GM21576 (cell line): ENCODE measurements around the gene SUGT1.
"Not testable (repeated sequence)": the region's sequence is repeated elsewhere in the genome, so short reads cannot be mapped to it uniquely, and the experiment has no call there.

Source experiments
- ATAC-seq: cut with Tn5 transposase; IDR thresholded peaks from one replicate; pipeline ENCODE4 v1.9.1; 2021; ENCODE audit warnings: mild to moderate bottlenecking, moderate library complexity; ENCODE audit not compliant: unreplicated experiment

Gene SUGT1

DNA sequence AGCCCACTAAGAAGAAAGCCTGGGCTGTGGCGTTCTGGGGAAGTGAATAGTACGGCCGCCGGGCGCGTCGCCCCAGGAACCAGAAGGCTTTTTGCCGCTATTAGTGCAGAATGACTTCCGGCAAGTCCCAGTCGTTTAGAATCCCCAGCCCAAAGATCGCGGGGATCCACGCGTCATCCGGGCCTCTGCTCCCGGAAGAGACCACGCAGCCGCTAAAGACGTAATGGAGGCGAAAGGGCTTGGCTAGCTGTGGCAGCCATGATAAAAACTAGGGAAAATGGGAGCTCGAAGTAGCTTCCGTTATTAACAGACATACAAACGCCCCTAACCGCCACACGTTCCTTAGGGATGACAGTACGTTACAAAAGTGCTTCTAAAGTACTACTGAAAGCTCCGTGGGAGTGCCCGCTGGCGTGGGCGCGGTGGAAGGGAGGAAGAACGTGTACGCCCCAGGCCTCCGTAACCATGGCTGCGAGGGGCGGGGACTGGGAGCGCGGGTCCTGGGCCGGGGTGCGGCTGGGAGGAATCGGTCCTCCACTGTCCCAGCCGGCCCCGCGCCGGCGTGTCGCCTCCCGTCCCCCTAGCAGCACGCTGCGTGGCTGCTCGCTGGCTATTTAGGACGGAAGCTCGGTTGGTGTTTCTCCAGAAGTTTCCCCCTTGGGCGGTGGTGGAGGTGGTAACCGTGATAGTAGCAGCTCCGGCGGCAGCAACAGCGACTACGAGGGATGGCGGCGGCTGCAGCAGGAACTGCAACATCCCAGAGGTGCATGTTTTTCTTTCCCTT is at the start of gene SUGT1:
TSS of gene SUGT1 (plus strand) at position 641 of the 784 bp plus-strand sequence. CDS start at position 726, 85 bp downstream.
- peak; percentile 94 for ATAC-seq

DNA sequence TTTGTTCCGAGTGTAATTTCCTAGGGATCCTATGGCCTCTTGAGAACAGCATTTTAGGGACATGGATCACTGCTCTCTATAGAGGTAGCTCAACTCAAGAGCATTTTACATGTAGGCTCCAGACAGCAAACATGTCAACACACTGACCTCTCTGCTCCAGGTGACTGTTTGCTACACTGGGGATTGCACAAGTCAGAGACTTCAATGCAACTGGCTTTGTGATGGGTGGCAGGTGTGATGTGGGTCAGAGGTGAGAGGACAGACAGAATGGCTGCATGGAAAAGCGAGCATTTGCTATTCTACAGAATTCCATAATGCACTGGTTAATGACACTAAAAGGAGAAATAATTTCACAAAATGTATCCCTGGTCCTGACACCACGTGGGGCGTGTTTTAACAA is 49.3 kb upstream of the SUGT1 start:
- not testable (repeated sequence) for ATAC-seq

DNA sequence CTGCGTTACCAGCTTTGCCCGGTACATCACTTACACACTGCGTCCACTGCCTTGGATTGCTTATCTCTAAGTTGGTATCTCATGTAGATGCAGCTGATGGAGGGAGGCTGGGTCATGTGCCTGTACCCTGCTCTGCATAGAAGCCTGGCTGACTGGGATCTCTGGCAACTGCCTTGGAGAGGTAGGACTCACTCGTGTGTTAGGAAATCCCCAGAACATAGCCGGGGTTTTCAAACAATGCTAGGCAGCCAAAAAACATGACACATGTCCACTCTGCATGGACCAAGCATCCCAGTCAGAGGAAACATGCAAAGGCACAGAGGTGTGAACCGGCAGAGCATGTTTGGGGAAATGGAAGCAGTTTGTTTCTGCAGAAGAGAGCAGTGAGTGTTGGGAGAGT is 46.5 kb upstream of the SUGT1 start:
- ATAC-seq, result not testable (repeated sequence)

DNA sequence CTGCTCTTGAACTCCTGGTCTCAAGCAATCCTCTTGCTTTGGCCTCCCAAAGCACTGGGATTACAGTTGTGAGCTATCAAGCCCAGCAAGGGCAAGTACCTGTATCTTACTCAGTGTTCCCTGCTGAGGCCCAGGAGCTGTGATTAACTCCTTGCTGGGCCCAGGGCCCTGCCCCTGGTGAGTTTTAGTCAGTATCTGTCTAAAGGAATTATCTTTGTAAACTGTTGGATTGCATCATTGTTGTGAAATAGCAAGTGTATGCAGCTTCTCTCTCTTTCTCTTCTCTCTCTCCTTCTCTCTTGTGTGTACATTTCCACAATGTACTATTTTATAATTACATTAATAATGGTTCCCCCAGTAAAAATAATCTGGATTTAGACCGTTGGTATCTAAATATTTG is 45.8 kb upstream of the SUGT1 start:
- not testable (repeated sequence) for ATAC-seq

DNA sequence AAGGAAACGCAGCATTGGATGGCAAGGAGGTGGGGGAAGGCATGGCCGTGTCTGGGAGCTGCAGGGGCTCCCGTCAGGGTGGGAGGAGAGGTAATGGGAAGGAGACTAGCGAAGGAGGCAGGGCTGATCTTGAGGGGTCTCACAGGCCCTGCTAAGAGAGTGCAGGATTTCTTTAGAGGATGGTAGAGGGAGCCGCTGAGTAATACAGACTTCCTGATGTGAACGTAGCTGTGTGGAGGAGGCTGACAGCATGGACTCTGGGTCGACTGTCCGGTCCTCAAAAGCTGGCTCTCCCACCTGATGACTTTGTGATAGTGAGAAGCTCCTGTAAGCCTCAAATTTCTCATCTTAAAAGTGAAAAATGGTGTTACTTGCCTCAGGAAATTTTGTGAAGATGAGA is 44.5 kb upstream of the SUGT1 start:
- ATAC-seq, result not testable (repeated sequence)

DNA sequence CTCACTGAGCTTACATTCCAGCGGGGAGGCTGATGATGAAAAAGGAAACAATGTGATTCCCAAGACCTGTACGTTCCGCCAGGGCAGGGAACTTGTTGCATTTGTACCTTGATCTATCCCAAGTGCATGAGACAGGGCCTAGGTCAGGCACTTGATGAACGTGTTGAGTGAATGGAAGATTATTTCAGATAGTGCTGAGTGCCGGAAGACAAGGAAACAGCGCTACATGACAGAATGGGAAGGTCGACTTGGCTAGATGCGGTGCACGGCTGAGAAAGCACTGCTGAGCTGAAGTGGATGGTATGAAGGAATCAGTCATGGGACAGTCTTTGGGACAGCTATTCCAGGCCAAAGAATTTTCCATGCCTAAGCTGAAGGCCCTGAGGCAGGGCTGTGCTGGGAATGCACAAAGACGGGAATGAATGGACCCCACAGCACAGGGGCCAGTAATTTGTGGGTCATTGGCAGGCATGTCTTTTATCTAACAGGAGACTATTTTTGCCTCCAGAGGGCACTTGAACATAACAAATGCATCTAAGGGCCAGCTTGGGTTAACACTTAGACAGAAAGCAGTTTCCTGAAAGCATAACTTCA is 43.5 kb upstream of the SUGT1 start:
- ATAC-seq, result peak; percentile 62

DNA sequence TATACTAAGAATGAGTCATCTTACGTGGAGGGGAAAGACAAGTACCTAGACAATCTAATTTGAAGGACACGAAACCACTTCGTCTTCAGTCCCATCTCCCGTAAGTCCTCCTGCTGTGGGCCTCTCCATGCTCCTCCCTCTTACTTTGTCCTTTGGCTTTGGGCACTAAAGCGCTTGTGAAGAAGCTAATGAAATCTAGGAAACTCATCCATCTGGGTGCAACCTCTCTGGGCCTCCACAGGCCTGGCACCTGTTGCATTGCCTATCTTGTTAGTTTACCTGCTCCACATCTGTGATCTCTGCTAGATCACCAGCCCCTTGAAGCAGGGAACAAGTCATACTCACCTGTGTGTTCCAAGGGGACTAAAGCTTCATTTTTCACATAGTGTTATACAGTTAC is 42.5 kb upstream of the SUGT1 start:
- ATAC-seq, result not testable (repeated sequence)

DNA sequence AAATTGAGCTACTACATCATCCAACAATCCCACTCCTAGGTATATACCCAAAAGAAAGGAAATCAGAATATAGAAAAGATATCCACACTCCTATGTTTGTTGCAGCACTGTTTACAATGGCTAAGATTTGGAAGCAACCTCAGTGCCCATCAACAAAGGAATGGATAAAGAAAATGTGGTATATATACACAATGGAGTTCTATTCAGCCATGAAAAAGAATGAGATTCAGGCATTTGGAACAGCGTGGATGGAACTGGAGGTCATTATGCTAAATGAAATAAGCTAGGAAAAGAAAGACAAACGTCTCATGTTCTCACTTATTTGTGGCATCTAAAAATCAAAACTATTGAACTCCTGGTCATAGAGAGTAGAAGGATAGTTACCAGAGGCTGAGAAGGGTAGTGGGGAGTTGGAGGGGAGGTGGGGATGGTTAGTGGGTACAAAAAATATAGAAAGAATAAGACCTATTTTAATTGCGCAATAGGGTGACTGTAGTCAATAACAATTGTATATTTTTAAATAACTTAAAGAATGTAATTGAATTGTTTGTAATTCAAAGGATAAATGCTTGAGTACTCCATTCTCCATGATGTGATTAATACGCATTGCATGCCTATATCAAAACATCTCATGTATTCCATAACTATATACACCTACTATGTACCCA is 37.4 kb upstream of the SUGT1 start:
- ATAC-seq, result no peak

DNA sequence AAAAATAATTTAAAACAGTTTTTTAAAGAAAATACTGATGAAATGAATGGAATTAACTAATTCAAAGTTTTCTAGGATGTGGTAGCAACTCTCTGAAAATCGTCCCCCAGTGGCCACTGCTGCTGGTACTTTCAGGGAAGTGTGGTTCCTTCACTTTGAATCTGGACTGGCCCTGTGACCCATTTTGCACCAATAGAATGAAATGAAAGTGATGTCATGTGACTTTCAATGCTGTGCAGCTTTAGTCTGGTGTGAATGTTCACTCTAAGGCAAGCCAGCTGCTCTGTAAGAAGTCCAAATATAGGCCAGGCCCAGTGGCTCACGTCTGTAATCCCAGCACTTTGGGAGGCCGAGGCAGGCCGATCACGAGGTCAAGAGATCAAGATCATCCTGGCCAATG is 36.8 kb upstream of the SUGT1 start:
- no peak for ATAC-seq

DNA sequence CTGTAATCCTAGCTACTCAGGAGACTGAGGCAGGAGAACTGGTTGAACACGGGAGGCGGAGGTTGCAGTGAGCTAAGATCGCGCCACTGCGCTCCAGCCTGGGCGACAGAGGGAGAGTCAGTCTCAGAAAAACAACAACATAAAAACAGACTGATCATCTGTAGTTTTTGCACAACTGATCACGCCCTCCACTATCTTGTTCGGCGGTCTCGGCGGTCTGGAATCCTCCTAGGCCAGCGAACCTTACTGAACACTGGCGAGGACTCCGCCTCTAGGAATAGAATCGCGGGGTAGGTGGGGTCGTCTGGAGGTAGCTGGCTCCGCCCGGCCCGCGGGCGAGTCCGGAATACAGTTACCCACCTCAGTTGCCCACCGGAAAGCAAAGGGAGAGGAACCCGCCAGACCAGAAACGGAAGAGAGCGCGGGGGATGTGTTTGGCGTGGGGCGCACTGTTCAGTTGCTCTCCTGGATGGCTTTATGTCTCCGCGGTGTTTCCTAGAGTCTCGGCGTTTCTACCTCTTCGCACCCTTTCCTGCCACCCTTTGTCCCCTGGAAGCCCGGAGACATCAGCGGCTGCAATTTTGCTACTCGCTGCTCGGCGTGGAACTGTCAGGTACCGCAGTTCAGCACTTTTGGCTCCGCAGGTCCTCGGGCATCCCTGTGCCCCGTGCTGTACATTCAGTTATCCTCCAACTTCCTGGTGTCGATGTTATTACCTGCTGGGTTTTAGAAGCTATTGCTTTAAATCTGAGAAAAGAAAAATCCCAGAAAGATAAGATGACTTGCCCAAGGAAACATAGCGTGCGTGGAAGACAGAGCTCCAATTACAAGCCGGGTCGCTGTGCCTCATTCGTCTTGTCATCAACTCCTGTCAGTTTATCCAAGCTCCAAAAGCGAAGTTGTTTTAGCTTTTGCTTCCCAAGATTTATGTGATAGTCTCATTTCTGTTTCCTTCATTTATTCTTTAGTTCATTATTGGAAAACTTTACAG is 35.3 kb upstream of the SUGT1 start:
- peak; percentile 96 for ATAC-seq

DNA sequence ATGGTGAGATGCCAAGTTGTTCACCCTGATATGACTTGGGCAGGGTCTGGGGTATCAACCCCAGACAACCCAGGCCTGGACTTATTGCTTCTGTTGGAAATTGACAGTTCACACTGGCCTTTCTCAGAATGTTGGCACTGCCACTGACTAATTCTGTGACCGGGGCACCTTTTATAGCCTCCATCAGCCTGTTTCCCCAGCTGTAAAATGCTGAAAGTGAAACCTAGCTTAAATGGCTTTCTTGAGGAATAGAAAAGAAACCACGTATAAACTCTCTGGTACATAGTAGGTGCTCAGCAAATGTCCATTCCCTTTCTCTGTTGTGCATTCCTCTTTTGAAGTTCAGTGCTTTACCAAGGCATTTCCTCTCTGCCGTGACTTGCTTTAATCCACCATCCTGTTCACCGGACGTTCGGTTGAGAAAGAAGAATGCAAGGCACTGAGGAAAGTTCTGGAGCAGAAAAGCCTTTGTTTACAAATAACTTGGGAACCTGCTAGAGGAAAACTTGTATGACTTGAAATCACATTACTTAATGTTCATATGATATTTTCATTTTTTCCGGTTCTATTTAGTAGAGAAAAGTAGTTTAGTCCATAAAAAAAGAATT is 21.4 kb upstream of the SUGT1 start:
- ATAC-seq, result not testable (repeated sequence)

DNA sequence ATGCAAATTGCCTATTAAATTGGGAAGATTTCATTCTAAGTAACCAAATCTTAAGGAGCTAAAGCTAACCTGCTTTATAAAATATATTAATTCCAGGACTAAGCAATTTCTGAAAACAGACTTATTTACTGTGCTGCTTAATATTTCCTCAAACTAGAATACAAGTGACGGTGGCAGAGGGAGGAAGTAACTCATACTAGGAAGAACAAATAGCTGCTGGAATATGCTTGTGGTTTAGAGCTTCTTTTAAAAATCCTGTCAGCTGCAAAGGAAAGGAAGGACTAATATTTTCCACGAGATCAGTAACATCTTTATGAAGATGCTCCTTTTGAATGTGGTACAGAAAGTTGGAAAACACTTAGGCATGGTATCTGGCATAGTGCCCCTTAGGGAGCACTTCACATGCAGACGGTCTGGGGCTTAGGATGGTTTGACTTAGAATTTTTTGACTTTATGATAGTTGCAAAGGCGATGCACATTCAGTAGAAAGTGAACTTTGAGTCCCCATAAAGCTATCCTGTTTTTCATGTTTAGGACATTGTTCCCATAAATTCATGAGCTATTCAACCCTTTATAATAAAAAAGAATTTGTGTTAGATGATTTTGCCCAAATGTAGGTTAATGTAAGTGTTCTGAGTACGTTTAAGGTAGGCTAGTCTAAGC is 13.8 kb upstream of the SUGT1 start:
- ATAC-seq, result no peak

DNA sequence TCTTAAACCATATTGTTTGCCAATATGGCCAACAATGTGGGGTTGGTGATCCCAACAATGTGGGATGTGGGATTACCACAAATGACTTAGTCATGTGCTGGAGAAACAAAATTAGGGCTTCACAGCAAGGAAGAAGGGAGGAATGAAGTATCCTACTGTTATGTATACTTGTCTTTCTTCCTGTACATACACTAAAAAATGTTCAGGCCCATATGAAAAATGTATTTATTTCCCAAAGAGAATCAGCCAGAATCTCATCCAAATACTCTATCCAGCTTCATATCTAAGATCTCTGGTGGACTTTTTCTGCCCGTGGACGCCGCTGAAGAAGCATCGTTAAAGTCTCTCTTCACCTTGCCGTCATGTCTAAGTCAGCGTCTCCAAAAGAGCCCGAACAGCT is 10.5 kb upstream of the SUGT1 start, which contains the start of gene HNRNPA1L2:
TSS of gene HNRNPA1L2 (plus strand) at position 301 of the 400 bp plus-strand sequence. CDS start at position 363, 62 bp downstream.
- no peak for ATAC-seq

DNA sequence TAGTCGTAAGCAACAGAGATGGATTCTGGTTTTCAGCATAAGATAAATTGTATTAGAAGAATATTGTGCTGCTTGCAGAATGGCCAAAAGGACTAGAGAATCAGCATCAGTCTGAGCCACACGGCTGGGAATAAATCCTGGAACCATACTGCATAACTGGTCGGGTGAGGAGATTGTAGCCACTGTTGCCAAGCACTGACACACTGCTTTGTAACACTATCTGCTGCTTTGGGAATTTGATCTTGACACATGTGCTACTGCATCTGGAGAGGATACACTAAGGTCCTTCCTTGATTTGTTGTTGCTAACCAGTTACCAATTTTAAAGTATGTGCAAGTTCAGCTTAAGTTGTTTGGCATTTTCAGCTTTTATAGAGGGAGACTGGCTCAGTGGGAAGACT is 8.5 kb upstream of the SUGT1 start:
- ATAC-seq, result no peak

DNA sequence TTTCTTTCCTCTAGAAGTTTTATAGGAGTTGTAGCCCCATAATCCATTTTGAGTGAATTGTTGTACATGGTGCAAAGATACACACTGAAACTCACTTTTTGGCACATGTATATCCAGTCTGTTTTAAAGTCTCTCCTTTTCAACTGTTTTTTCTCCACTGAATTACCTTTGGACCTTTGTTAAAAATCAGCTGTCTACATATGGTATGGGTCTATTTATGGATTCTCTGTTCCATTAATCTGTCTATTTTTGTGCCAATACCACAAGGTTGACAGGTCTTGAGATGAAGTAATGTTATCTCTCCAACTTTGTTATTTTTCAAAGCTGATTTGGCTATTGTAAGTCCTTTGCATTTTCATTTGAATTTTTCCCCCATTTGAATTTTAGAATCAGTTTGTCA is 5.7 kb upstream of the SUGT1 start:
- ATAC-seq, result no peak

DNA sequence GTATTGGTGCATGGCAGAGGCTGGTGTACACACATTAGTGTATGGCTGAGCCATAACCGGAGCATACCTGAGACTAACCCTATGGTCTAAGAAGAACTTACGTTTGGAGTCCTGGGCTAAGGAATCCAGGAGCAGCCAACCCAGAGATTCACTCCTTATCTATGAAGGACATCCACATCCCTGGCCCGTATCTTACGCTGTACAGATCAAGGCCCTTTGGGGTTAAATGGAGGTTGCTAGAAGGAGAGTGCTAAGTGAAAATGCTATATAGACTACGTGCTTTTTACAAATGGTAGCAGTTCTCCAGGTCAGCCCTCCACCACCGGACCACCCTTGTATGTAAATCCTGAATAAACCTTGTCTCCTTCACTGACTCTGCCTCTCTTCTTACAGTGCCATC is 1.9 kb upstream of the SUGT1 start:
- no peak for ATAC-seq

DNA sequence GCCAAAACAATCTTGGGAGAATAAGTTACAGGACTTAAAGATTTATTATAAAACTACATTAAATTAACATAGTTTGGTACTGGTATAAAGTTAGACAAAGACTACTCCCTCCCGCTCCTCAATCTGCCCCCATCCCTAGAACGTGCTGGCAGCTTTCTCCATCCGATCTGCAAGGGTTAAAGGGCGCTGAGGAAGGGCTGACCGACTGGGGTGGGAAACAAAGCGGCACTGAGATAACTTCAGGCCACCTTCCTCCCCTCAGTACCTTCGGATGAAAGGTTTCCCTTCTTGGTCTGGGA is 790 bp upstream of the SUGT1 start:
- peak; percentile 9 for ATAC-seq

DNA sequence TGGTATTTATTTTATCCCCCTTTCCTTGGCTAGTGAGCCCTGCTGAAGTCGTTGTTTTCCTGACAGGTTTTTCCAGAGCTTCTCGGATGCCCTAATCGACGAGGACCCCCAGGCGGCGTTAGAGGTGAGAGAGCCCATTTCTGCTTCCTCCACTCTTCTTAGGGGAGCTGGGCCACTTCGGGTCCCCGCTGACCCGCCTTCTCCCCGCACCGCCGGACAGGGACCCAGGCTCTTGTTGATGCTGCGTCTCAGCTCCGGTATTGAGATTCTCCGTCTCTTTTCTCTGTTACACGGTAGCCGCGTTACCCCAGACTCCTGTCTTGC is 306 bp downstream of the SUGT1 start:
- ATAC-seq, result peak; percentile 28

DNA sequence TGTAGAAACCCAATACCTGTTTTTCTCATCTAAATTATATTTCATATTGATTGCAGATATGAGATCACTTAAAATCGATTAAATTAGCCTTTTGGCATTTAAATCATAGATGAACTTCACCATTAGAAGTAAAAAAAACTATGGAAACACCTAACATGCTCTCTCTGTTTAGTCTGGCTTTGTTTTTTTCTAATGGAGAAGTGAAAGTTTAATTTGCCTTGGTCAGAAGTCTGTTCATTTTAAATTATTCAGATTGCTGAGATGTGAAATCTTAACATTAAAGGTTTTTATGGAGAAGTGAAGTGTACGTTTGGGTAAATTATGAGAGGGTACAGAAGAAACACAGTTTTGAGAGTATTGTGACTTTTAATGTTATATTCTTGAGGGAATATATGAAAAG is 6.7 kb downstream of the SUGT1 start:
- no peak for ATAC-seq

DNA sequence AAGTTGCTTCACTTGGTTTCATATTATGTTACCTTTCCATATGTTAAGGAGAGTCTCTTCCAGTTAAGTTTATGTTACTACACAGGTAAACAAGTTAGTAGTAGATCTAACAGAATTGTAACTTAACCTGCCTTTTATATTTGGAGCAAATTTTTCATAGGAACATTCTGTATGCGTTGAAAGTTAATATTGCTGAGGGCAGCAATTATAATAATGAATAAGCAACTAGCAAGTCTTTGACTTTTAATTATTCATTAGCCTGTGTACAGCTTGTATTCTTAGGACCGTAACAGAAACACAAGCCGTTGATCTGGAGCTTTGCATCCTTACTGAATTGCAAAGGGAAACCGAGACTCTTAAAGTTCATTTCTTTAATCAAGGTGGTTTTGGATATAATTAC is 11.6 kb downstream of the SUGT1 start:
- no peak for ATAC-seq
